Endothelial cell of umbilical vein (primary cell): ENCODE measurements around the gene C1orf226. TPM values are rescaled to one million over a fixed set of nuclear protein-coding genes. Genes with fewer than 3 reads are reported as not detected.

ENCODE experiments used
- BruUV-seq: library from RNA; stranded (reverse); fragments of 400-500 nt; replicated peaks from 2 replicates; lab custom pipeline; 2021; lab: Mats Ljungman, UMichigan
- CTCF ChIA-PET: fragments of 300-600, 350-600 bp; sonication (Branson Sonifier 250); formaldehyde crosslinking; loops from one replicate; lab custom pipeline; 2021; ENCODE audit warnings: antibody characterized with exemption, inconsistent platforms; lab: Charles Lee
- POLR2A ChIA-PET: fragments of 300-600, 350-600 bp; sonication (Branson Sonifier 250); formaldehyde crosslinking; loops from one replicate; lab custom pipeline; 2021; ENCODE audit warnings: antibody characterized with exemption, inconsistent platforms; lab: Charles Lee
- DNase-seq: peaks from one replicate; pipeline ENCODE4 v3.0.0-alpha.2; 2011; ENCODE audit warnings: low read depth, low spot score
- FAIRE-seq: peaks from 2 replicates; lab custom pipeline; 2011; peaks lifted over from hg19 to GRCh38; lab: Jason Lieb, UNC
- H2AFZ ChIP-seq: 2 replicates; pipeline ENCODE4 v1.6.0; 2012; ENCODE audit warnings: low read depth, low read length, control low read depth, inconsistent platforms
- H3K27ac ChIP-seq: 2 replicates; pipeline ENCODE4 v1.5.1; 2011; ENCODE audit warnings: low read depth, mild to moderate bottlenecking, control low read depth, low read length, moderate library complexity; ENCODE audit not compliant: insufficient read depth
- H3K27me3 ChIP-seq, 2 experiments: 2 replicates each; pipeline versions ENCODE4 v1.6.0 to v1.6.1; 2011; ENCODE audit warnings: low read length in 2 of 2, mixed read lengths in 1 of 2; ENCODE audit not compliant: control insufficient read depth in 2 of 2, insufficient read depth in 2 of 2
- H3K36me3 ChIP-seq, 2 experiments: 2 replicates in 1 of 2; 3 replicates in 1 of 2; pipeline ENCODE4 v1.5.1; 2011; ENCODE audit warnings: low read length in 2 of 2, mild to moderate bottlenecking in 1 of 2, moderate library complexity in 1 of 2; ENCODE audit not compliant: control insufficient read depth in 2 of 2, insufficient read depth in 2 of 2; ENCODE audit errors: extremely low read depth in 1 of 2
- H3K4me1 ChIP-seq: 3 replicates; pipeline ENCODE4 v1.5.1; 2011; ENCODE audit warnings: mild to moderate bottlenecking, low read length; ENCODE audit not compliant: control insufficient read depth, insufficient read depth; ENCODE audit errors: extremely low read depth
- H3K4me2 ChIP-seq: 2 replicates; pipeline ENCODE4 v1.6.1; 2011; ENCODE audit warnings: low read length, control low read depth, mixed read lengths; ENCODE audit not compliant: insufficient read depth
- H3K4me3 ChIP-seq, 3 experiments: fragments of 200-600 bp in 1 of 3; sonication (generic), shearing (Covaris generic) in 1 of 3; replicated peaks in 1 of 3; 2 replicates each; pipeline ENCODE4 v1.5.1; 2011 to 2016; ENCODE audit warnings: control low read depth in 3 of 3, low read length in 3 of 3, mild to moderate bottlenecking in 2 of 3, inconsistent platforms in 1 of 3, low read depth in 1 of 3, moderate library complexity in 1 of 3; ENCODE audit not compliant: insufficient read depth in 1 of 3
- H3K79me2 ChIP-seq: 2 replicates; pipeline ENCODE4 v1.6.0; 2012; ENCODE audit warnings: low read length, inconsistent platforms; ENCODE audit not compliant: control insufficient read depth, insufficient read depth
- H3K9ac ChIP-seq: replicated peaks from 2 replicates; pipeline ENCODE3; 2011; ENCODE audit warnings: low read length, control low read depth; ENCODE audit not compliant: insufficient read depth; ENCODE audit errors: extremely low read depth
- H3K9me1 ChIP-seq: replicated peaks from 3 replicates; pipeline ENCODE4 v1.6.0; 2011; ENCODE audit warnings: mild to moderate bottlenecking, low read length; ENCODE audit not compliant: control insufficient read depth, insufficient read depth; ENCODE audit errors: extremely low read depth
- H3K9me3 ChIP-seq: replicated peaks from 2 replicates; pipeline ENCODE4 v1.5.1; 2012; ENCODE audit warnings: low read length, inconsistent platforms; ENCODE audit not compliant: control insufficient read depth, insufficient read depth
- H4K20me1 ChIP-seq: replicated peaks from 2 replicates; pipeline ENCODE3; 2011; ENCODE audit warnings: mild to moderate bottlenecking, low read length; ENCODE audit not compliant: control insufficient read depth, insufficient read depth; ENCODE audit errors: extremely low read depth
- POLR2AphosphoS5 ChIP-seq: IDR thresholded peaks from 2 replicates; pipeline ENCODE4 v1.6.1; 2012; ENCODE audit warnings: low read depth, mild to moderate bottlenecking, control low read depth, low read length, moderate library complexity; ENCODE audit not compliant: insufficient read depth
- dilution Hi-C: fragments of 300-500 bp; cut with MboI; formaldehyde crosslinking; loops from one replicate; pipeline ENCODE4 v1.15.0; 2019; ENCODE audit warnings: low sequenced_read_pairs; ENCODE audit not compliant: extremely low pct_ligation_motif_present
- intact Hi-C: fragments of 100-400 bp; cut with micrococcal nuclease; formaldehyde crosslinking; loops from one replicate; pipeline ENCODE4 v1.10.0; 2022
- polyA plus RNA-seq, 4 experiments: library from polyadenylated mRNA; depleted of rRNA in 3 of 4; stranded (reverse) in 3 of 4; unstranded in 1 of 4; fragments of >200 nt; gene quantifications; 2 replicates each; pipeline versions ENCODE4 v1.2.1 to v1.2.3, GENCODE V29; 2011 to 2012; ENCODE audit warnings: missing spikeins in 1 of 4
- total RNA-seq: library from RNA; stranded (reverse); gene quantifications from 2 replicates; pipeline ENCODE4 v1.2.3, GENCODE V29; 2021
- TF ChIP-seq, protein P1 (sequence below), 2 donors: IDR thresholded peaks; 1 replicate in 1 of 2; 2 replicates in 1 of 2; pipeline ENCODE4 v1.5.1; 2011; ENCODE audit warnings: low read length in 2 of 2, mild to moderate bottlenecking in 2 of 2, moderate library complexity in 2 of 2, control low read depth in 1 of 2, inconsistent platforms in 1 of 2, low read depth in 1 of 2; ENCODE audit not compliant: insufficient read depth in 1 of 2; ENCODE audit errors: extremely low read depth in 1 of 2

The C1orf226 gene
- total and polyA plus RNA-seq, 2 donors (not counting 3 experiments of a cell fraction or from before 2014, with no cell fraction given) = 2.5 to 4.2 TPM

GRCh38 chr1:162391790-162392563, 10.4 kb downstream of the C1orf226 start:
- no peak for TF ChIP-seq POLR2AphosphoS5
- TF ChIP-seq, protein P1, sequence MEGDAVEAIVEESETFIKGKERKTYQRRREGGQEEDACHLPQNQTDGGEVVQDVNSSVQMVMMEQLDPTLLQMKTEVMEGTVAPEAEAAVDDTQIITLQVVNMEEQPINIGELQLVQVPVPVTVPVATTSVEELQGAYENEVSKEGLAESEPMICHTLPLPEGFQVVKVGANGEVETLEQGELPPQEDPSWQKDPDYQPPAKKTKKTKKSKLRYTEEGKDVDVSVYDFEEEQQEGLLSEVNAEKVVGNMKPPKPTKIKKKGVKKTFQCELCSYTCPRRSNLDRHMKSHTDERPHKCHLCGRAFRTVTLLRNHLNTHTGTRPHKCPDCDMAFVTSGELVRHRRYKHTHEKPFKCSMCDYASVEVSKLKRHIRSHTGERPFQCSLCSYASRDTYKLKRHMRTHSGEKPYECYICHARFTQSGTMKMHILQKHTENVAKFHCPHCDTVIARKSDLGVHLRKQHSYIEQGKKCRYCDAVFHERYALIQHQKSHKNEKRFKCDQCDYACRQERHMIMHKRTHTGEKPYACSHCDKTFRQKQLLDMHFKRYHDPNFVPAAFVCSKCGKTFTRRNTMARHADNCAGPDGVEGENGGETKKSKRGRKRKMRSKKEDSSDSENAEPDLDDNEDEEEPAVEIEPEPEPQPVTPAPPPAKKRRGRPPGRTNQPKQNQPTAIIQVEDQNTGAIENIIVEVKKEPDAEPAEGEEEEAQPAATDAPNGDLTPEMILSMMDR (IDR thresholded peaks at IDR 0.05; ENCODE audit: extremely low read depth in 1 of 2, insufficient read depth in 1 of 2, low read depth in 1 of 2, low read length in 2 of 2) = peak; percentile 64 to 70
- POLR2A ChIA-PET = no interaction called here
- peak; percentile 95 for FAIRE-seq
- no peak overlapping the region for H2AFZ ChIP-seq
- H3K27ac ChIP-seq = no peak overlapping the region
- no peaks in the 10 kb centered on the region for H3K36me3 ChIP-seq
- peaks cover 0 to 6% of the 10 kb centered on the region in 2 experiments for H3K27me3 ChIP-seq
- no peaks in the 10 kb centered on the region for H3K9me1 ChIP-seq
- no peak overlapping the region for H3K4me2 ChIP-seq
- no TSS peak for BruUV-seq
- intact Hi-C loops = loop anchor here (1.0 to 5.0 kb wide), 5 partner anchors 35 to 599 kb away; no protein-coding TSS in a partner anchor
- dilution Hi-C loops = no loop called here
- no peaks in the 10 kb centered on the region for H3K79me2 ChIP-seq
- DNase-seq = peak; percentile 43
- H3K4me1 ChIP-seq = no peaks in the 10 kb centered on the region
- no peak overlapping the region for H3K4me3 ChIP-seq
- no peak overlapping the region for H3K9ac ChIP-seq
- CTCF ChIA-PET = interaction anchor here (0.7 to 4.5 kb wide), 15 partner anchors 11 to 355 kb away, joined by 3 to 51 read pairs (median 4); partner anchors contain the start of genes C1orf226 and NOS1AP
- no peaks in the 10 kb centered on the region for H3K9me3 ChIP-seq
- H4K20me1 ChIP-seq = no peaks in the 10 kb centered on the region
